Parathyroid adenoma (tissue), 2 donors: ENCODE measurements around the gene INPP5D.

Experiments
- H2AFZ ChIP-seq: fragments of 300-600 bp; sonication (generic); one replicate; pipeline ENCODE4 v1.7.0; 2017; ENCODE audit warnings: antibody characterized with exemption, mild to moderate bottlenecking
- H3K27ac ChIP-seq: fragments of 300-600 bp; sonication (generic); one replicate; pipeline ENCODE4 v1.7.0; 2017
- H3K27me3 ChIP-seq: fragments of 300-600 bp; sonication (generic); one replicate; pipeline ENCODE4 v1.7.0; 2017; ENCODE audit warnings: low read length; ENCODE audit not compliant: control insufficient read depth, insufficient read depth
- H3K36me3 ChIP-seq: fragments of 300-600 bp; sonication (generic); one replicate; pipeline ENCODE4 v1.7.0; 2017; ENCODE audit warnings: low read length; ENCODE audit not compliant: control insufficient read depth, insufficient read depth
- H3K4me1 ChIP-seq: fragments of 300-600 bp; sonication (generic); one replicate; pipeline ENCODE4 v1.7.0; 2017; ENCODE audit warnings: control low read depth
- H3K4me2 ChIP-seq: fragments of 300-600 bp; sonication (generic); one replicate; pipeline ENCODE4 v1.7.0; 2017; ENCODE audit warnings: low read length
- H3K4me3 ChIP-seq: fragments of 300-600 bp; sonication (generic); one replicate; pipeline ENCODE4 v1.7.0; 2017; ENCODE audit warnings: low read depth, low read length
- H3K79me2 ChIP-seq: fragments of 300-600 bp; sonication (generic); one replicate; pipeline ENCODE4 v1.7.0; 2017; ENCODE audit warnings: control low read depth
- H3K9ac ChIP-seq: fragments of 300-600 bp; sonication (generic); one replicate; pipeline ENCODE4 v1.7.0; 2017; ENCODE audit warnings: mild to moderate bottlenecking
- H3K9me3 ChIP-seq: fragments of 300-600 bp; sonication (generic); one replicate; pipeline ENCODE4 v1.7.0; 2017; ENCODE audit warnings: low read length; ENCODE audit not compliant: control insufficient read depth
- TF ChIP-seq, protein P1 (sequence below): fragments of 300-600 bp; sonication (generic); IDR thresholded peaks from one replicate; pipeline ENCODE4 v1.7.0; 2017; ENCODE audit warnings: antibody characterized with exemption, mild to moderate bottlenecking
- donor health status: primary hyperparathyroidism.

The INPP5D gene

DNA sequence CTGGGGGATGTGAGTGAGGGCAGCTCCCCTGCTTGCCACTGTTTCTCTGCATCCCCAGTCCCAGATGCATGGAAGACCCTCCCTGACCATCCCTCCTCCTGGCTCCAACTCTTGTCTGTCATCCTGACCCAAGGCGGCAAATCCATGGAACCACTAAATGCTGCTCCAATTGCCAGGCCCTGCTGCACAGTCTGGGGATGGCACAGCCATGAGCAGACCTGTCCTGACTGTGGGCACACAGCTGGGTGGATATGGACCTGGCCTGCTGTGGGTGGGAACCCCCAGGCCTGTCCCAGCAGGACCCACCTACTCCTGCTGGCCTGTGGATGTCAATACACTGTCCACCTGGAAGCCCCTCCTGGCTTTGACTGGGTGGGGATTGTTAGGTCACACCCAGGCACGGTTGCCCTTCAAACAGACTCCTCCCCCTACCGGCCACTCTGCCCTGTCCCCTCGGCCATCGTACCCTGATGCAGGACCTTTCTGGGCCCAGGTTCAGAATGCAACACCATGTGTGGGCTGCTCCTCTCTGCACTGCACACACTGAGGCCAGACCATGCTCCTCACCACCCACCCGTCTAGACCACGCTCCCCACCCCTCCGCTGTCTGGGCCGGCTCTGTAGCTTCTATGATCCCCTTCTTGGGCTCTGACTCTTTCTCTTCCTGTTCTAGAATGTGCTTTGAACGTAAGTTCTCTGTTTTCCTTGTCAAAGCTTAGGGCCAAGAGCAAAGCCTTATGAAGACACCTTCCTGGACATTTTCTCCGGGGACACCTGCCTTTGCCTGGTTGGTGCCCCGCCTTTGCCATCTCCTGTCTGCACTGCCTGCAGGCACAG is 57.9 kb downstream of the INPP5D start:
- H3K9ac ChIP-seq, result no peak overlapping the region
- TF ChIP-seq, protein P1, sequence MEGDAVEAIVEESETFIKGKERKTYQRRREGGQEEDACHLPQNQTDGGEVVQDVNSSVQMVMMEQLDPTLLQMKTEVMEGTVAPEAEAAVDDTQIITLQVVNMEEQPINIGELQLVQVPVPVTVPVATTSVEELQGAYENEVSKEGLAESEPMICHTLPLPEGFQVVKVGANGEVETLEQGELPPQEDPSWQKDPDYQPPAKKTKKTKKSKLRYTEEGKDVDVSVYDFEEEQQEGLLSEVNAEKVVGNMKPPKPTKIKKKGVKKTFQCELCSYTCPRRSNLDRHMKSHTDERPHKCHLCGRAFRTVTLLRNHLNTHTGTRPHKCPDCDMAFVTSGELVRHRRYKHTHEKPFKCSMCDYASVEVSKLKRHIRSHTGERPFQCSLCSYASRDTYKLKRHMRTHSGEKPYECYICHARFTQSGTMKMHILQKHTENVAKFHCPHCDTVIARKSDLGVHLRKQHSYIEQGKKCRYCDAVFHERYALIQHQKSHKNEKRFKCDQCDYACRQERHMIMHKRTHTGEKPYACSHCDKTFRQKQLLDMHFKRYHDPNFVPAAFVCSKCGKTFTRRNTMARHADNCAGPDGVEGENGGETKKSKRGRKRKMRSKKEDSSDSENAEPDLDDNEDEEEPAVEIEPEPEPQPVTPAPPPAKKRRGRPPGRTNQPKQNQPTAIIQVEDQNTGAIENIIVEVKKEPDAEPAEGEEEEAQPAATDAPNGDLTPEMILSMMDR, result no peak
- no peaks in the 10 kb centered on the region for H3K36me3 ChIP-seq
- no peak overlapping the region for H2AFZ ChIP-seq
- H3K4me2 ChIP-seq, result no peak overlapping the region
- no peaks in the 10 kb centered on the region for H3K9me3 ChIP-seq
- no peaks in the 10 kb centered on the region for H3K27me3 ChIP-seq
- no peak overlapping the region for H3K27ac ChIP-seq
- H3K79me2 ChIP-seq, result no peaks in the 10 kb centered on the region
- no peaks in the 10 kb centered on the region for H3K4me1 ChIP-seq
- no peak overlapping the region for H3K4me3 ChIP-seq

DNA sequence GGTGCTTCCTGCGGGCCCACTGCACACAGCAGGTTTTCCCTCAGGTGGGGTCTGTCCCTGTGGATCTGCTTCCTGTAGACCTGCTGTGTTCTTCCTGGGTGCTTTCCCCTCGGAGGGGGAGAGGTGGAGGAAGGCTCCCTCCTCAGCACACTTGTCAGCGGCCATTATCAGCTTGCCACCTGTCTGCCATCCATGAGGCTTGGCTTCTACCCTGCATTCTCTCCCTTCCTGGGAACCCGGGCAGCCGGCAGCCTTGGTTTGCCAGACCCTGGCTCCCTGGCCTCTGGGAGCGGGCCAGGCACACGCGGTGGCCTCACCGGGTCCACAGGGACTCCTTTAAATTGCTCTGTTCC is 58.5 kb downstream of the INPP5D start:
- H3K9ac ChIP-seq, result no peak overlapping the region
- no peak overlapping the region for H2AFZ ChIP-seq
- no peaks in the 10 kb centered on the region for H3K4me1 ChIP-seq
- no peak overlapping the region for H3K4me2 ChIP-seq
- H3K27ac ChIP-seq, result no peak overlapping the region
- no peaks in the 10 kb centered on the region for H3K79me2 ChIP-seq
- TF ChIP-seq, protein P1, result no peak
- no peaks in the 10 kb centered on the region for H3K9me3 ChIP-seq
- H3K4me3 ChIP-seq, result no peak overlapping the region
- no peaks in the 10 kb centered on the region for H3K27me3 ChIP-seq
- no peaks in the 10 kb centered on the region for H3K36me3 ChIP-seq

DNA sequence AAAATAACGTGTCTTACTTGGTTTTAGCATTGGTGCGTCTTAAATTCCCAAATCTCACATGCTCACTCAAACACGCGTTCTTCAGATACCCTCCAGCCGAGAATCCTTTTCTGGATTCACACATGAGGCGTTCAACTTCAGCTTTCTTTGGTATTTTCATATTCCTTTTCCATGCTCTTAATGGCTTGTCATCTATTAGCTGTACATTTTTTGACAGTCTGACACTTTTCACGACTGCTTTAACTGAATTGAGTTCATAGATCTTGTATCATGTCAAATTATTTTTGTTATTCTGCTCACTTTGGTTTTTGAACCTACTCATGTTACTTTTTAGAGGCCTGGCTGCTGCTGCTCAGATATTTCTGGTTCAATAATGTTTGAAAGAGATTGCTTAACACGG is 59.0 kb downstream of the INPP5D start:
- Histone ChIP-seq H3K9ac (no peak overlapping the region), H3K4me3 (no peak overlapping the region), H3K4me2 (no peak overlapping the region), H3K27ac (no peak overlapping the region), H3K27me3 (no peaks in the 10 kb centered on the region), H2AFZ (no peak overlapping the region), H3K4me1 (no peaks in the 10 kb centered on the region), H3K79me2 (no peaks in the 10 kb centered on the region), H3K9me3 (no peaks in the 10 kb centered on the region), H3K36me3 (no peaks in the 10 kb centered on the region)
- TF ChIP-seq, protein P1, result no peak

DNA sequence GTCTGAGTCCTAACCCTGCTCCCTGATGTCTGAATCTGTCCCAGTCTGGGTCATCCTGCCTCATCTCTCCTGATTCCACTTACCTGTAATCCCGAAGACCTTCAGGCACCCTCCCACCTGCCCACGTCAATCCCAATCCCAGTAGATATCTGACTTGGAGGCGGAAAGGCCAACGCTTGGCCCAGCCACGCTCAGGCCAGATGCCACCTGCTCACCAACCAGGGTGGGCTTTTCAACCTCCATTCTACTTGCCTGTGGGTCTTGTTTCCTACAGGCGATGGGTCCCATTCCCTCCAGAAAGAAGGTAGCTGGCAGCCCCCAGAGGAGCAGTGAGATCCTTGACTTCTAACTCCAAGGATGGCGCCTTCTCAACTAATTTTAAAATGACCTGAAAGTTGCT is 59.7 kb downstream of the INPP5D start:
- Histone ChIP-seq H3K36me3 (no peaks in the 10 kb centered on the region), H3K27me3 (no peaks in the 10 kb centered on the region), H3K4me2 (no peak overlapping the region), H3K4me1 (no peaks in the 10 kb centered on the region), H3K79me2 (no peaks in the 10 kb centered on the region), H2AFZ (no peak overlapping the region), H3K9ac (no peak overlapping the region), H3K4me3 (no peak overlapping the region), H3K9me3 (no peaks in the 10 kb centered on the region), H3K27ac (no peak overlapping the region)
- TF ChIP-seq, protein P1, result no peak

DNA sequence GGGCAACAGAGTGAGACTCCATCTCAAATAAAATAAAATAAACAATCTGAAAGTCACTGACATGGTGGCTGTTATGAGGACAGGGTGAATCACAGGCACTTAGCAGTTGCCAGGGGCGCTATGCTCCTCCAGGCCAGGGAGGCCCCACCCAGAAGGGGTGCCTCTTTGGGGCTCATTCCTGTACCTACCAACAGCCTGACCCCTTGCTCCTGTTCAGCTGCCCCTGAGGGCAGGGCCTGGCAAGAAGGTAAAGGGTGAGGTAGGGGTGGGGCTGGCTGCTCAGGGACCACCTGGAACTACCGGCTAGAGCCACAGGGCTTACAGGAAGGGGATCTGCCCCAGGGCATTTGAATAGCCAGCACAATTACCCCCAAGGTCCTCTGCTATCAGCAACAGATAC is 60.3 kb downstream of the INPP5D start:
- no peak overlapping the region for H3K4me3 ChIP-seq
- no peak overlapping the region for H3K9ac ChIP-seq
- H3K27ac ChIP-seq, result no peak overlapping the region
- no peaks in the 10 kb centered on the region for H3K9me3 ChIP-seq
- TF ChIP-seq, protein P1, result no peak
- H3K4me1 ChIP-seq, result no peaks in the 10 kb centered on the region
- no peaks in the 10 kb centered on the region for H3K79me2 ChIP-seq
- H3K27me3 ChIP-seq, result no peaks in the 10 kb centered on the region
- no peak overlapping the region for H3K4me2 ChIP-seq
- no peak overlapping the region for H2AFZ ChIP-seq
- H3K36me3 ChIP-seq, result no peaks in the 10 kb centered on the region
